SU-DHL-6 (cell line): ENCODE results near the gene TCEANC2.
"Not testable (repeated sequence)": the region's sequence is repeated elsewhere in the genome, so short reads cannot be mapped to it uniquely, and the experiment has no call there.

Source experiments
- EZH2phosphoT487 ChIP-seq: fragments of 200-600 bp; sonication (generic), shearing (Covaris generic); conservative IDR thresholded peaks from 2 replicates; pipeline ENCODE4 v1.6.1; 2018; ENCODE audit warnings: mild to moderate bottlenecking, antibody characterized with exemption, low read length, moderate library complexity, mixed read lengths
- TF ChIP-seq, protein P1 (sequence below): fragments of 200-600 bp; sonication (generic); IDR thresholded peaks from one replicate; pipeline ENCODE4 v1.5.1; 2017; ENCODE audit warnings: antibody characterized with exemption, mild to moderate bottlenecking, low read length, moderate library complexity; ENCODE audit not compliant: insufficient read depth, poor library complexity, severe bottlenecking

- TF ChIP-seq, protein P1, sequence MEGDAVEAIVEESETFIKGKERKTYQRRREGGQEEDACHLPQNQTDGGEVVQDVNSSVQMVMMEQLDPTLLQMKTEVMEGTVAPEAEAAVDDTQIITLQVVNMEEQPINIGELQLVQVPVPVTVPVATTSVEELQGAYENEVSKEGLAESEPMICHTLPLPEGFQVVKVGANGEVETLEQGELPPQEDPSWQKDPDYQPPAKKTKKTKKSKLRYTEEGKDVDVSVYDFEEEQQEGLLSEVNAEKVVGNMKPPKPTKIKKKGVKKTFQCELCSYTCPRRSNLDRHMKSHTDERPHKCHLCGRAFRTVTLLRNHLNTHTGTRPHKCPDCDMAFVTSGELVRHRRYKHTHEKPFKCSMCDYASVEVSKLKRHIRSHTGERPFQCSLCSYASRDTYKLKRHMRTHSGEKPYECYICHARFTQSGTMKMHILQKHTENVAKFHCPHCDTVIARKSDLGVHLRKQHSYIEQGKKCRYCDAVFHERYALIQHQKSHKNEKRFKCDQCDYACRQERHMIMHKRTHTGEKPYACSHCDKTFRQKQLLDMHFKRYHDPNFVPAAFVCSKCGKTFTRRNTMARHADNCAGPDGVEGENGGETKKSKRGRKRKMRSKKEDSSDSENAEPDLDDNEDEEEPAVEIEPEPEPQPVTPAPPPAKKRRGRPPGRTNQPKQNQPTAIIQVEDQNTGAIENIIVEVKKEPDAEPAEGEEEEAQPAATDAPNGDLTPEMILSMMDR = not testable (repeated sequence)
- not testable (repeated sequence) for TF ChIP-seq EZH2phosphoT487
These were observed 33.7 kb upstream of the TCEANC2 start for GRCh38 chr1:54019562-54020176.
